Measurements from ENCODE around the gene BCAR3. TPM values are rescaled to one million over a fixed set of nuclear protein-coding genes. Genes with fewer than 3 reads are reported as not detected.

Gene BCAR3
- total RNA-seq, 1 experiment from 2014 or later: 15.6 TPM

GRCh38 chr1:93601686-93602085, 80.0 kb downstream of the BCAR3 start:
- no peaks in the 10 kb centered on the region for H3K36me3 Mint-ChIP-seq (ENCODE audit: insufficient read depth, unreplicated experiment)

GRCh38 chr1:93600663-93601062, 81.0 kb downstream of the BCAR3 start:
- CTCF ChIA-PET: no interaction called here
- Mint-ChIP-seq H3K4me3 (ENCODE audit: low read depth, unreplicated experiment) (no peak overlapping the region), H3K27ac (ENCODE audit: unreplicated experiment) (no peak overlapping the region), H3K9me3 (ENCODE audit: low read depth, unreplicated experiment) (no peaks in the 10 kb centered on the region), H3K27me3 (ENCODE audit: unreplicated experiment) (no peaks in the 10 kb centered on the region), H3K4me1 (ENCODE audit: low read depth, unreplicated experiment) (peaks cover 42% of the 10 kb centered on the region), H3K36me3 (ENCODE audit: insufficient read depth, unreplicated experiment) (no peaks in the 10 kb centered on the region)
- intact Hi-C loops (cut with micrococcal nuclease; ENCODE audit: unreplicated experiment): no loop called here
- no peak for TF ChIP-seq CTCF (IDR thresholded peaks at IDR 0.05; ENCODE audit: unreplicated experiment)
- BruUV-seq (replicated peaks): no TSS peak
- no peak for DNase-seq

More at GRCh38 chr1:93601686-93602085, 80.0 kb downstream of the BCAR3 start:
- Mint-ChIP-seq H3K27me3 (ENCODE audit: unreplicated experiment) (no peaks in the 10 kb centered on the region), H3K9me3 (ENCODE audit: low read depth, unreplicated experiment) (no peaks in the 10 kb centered on the region), H3K4me3 (ENCODE audit: low read depth, unreplicated experiment) (no peak overlapping the region), H3K4me1 (ENCODE audit: low read depth, unreplicated experiment) (peaks cover 44% of the 10 kb centered on the region), H3K27ac (ENCODE audit: unreplicated experiment) (no peak overlapping the region)
- CTCF ChIA-PET: interaction anchor here (0.8 kb wide), 1 partner anchor 13 kb away, joined by 5 read pairs; no protein-coding TSS in a partner anchor
- TF ChIP-seq CTCF (IDR thresholded peaks at IDR 0.05; ENCODE audit: unreplicated experiment): no peak
- DNase-seq: no peak
- intact Hi-C loops (cut with micrococcal nuclease; ENCODE audit: unreplicated experiment): no loop called here
- BruUV-seq (replicated peaks): no TSS peak

- CTCF ChIA-PET: no interaction called here
- Mint-ChIP-seq H3K4me1 (ENCODE audit: low read depth, unreplicated experiment) (peaks cover 43% of the 10 kb centered on the region), H3K27ac (ENCODE audit: unreplicated experiment) (no peak overlapping the region), H3K4me3 (ENCODE audit: low read depth, unreplicated experiment) (no peak overlapping the region), H3K27me3 (ENCODE audit: unreplicated experiment) (no peaks in the 10 kb centered on the region), H3K9me3 (ENCODE audit: low read depth, unreplicated experiment) (no peaks in the 10 kb centered on the region), H3K36me3 (ENCODE audit: insufficient read depth, unreplicated experiment) (no peaks in the 10 kb centered on the region)
- DNase-seq: no peak
- no peak for TF ChIP-seq CTCF (IDR thresholded peaks at IDR 0.05; ENCODE audit: unreplicated experiment)
- BruUV-seq (replicated peaks): no TSS peak
- intact Hi-C loops (cut with micrococcal nuclease; ENCODE audit: unreplicated experiment): no loop called here
Measured at GRCh38 chr1:93599479-93599878, 82.2 kb downstream of the BCAR3 start.

- no peak for TF ChIP-seq CTCF (IDR thresholded peaks at IDR 0.05; ENCODE audit: unreplicated experiment)
- CTCF ChIA-PET: interaction anchor here (0.6 kb wide), 1 partner anchor 235 kb away, joined by 3 read pairs; no protein-coding TSS in a partner anchor
- H3K36me3 Mint-ChIP-seq (ENCODE audit: insufficient read depth, unreplicated experiment): no peaks in the 10 kb centered on the region
- H3K27ac Mint-ChIP-seq (ENCODE audit: unreplicated experiment): no peak overlapping the region
- intact Hi-C loops (cut with micrococcal nuclease; ENCODE audit: unreplicated experiment): no loop called here
- H3K4me3 Mint-ChIP-seq (ENCODE audit: low read depth, unreplicated experiment): no peak overlapping the region
- BruUV-seq (replicated peaks): no TSS peak
- H3K9me3 Mint-ChIP-seq (ENCODE audit: low read depth, unreplicated experiment): no peaks in the 10 kb centered on the region
- no peaks in the 10 kb centered on the region for H3K27me3 Mint-ChIP-seq (ENCODE audit: unreplicated experiment)
- no peak for DNase-seq
- peaks cover 48% of the 10 kb centered on the region for H3K4me1 Mint-ChIP-seq (ENCODE audit: low read depth, unreplicated experiment)
Measured at GRCh38 chr1:93598861-93599439, 82.7 kb downstream of the BCAR3 start.
